HG02884 (cell line): ENCODE data around the gene LAMA3.

ENCODE experiments used
- ATAC-seq: cut with Tn5 transposase; IDR thresholded peaks from one replicate; pipeline ENCODE4 v1.9.1; 2021; ENCODE audit warnings: mild to moderate bottlenecking, moderate library complexity; ENCODE audit not compliant: unreplicated experiment

Gene LAMA3, protein sequence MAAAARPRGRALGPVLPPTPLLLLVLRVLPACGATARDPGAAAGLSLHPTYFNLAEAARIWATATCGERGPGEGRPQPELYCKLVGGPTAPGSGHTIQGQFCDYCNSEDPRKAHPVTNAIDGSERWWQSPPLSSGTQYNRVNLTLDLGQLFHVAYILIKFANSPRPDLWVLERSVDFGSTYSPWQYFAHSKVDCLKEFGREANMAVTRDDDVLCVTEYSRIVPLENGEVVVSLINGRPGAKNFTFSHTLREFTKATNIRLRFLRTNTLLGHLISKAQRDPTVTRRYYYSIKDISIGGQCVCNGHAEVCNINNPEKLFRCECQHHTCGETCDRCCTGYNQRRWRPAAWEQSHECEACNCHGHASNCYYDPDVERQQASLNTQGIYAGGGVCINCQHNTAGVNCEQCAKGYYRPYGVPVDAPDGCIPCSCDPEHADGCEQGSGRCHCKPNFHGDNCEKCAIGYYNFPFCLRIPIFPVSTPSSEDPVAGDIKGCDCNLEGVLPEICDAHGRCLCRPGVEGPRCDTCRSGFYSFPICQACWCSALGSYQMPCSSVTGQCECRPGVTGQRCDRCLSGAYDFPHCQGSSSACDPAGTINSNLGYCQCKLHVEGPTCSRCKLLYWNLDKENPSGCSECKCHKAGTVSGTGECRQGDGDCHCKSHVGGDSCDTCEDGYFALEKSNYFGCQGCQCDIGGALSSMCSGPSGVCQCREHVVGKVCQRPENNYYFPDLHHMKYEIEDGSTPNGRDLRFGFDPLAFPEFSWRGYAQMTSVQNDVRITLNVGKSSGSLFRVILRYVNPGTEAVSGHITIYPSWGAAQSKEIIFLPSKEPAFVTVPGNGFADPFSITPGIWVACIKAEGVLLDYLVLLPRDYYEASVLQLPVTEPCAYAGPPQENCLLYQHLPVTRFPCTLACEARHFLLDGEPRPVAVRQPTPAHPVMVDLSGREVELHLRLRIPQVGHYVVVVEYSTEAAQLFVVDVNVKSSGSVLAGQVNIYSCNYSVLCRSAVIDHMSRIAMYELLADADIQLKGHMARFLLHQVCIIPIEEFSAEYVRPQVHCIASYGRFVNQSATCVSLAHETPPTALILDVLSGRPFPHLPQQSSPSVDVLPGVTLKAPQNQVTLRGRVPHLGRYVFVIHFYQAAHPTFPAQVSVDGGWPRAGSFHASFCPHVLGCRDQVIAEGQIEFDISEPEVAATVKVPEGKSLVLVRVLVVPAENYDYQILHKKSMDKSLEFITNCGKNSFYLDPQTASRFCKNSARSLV (N-terminal part only)

DNA sequence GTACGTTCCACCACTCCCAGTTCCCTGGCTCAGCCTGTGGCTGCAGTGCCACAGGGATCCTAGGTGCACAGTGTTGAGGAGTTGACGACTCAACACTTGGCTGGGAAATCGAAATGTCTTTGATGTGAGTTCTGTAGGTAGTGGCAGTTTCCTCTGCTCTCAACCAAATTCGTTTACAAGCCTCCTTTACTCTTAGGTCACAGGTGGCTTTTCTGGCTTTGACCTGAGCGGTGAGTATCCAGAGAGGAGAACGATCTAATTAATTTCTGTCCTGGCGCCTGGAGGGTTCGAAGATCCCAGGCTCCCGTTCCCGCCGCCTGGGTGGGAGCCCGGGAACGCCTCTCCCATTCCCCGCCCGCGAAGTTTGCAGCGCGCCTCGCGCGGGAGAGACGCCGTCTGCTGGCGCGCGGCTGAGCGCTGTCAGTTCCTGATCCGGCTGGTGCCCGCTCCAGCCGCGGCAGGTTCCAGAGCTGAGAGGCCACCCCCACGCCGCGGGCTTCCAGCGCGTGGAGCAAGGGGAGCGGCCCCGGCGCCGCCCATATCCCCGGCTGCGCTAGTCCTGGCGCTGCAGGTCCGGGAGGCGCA is at the start of gene LAMA3:
TSS of gene LAMA3 (plus strand) at position 423 of the 585 bp plus-strand sequence. CDS start 231 bp downstream, outside the sequence.
- no peak for ATAC-seq

DNA sequence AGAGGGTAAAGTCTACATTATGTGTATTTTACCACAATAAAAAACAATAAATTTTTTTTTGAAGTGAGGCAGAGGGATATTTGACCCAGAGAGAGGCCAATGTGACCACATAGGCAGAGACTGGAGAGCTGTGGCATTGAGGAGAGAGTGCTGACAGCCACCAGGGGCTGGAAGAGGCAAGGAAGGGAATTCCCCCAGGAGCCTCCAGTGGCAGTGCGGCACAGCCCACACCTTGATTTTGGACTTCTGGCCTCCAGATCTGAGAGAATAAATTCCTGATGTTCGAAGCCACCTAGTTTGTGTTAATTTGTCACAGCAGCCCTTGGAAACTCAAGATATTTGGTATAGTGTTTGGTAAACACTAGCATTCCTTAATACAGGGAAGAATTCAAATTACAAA is 49.2 kb upstream of the LAMA3 start:
- no peak for ATAC-seq

DNA sequence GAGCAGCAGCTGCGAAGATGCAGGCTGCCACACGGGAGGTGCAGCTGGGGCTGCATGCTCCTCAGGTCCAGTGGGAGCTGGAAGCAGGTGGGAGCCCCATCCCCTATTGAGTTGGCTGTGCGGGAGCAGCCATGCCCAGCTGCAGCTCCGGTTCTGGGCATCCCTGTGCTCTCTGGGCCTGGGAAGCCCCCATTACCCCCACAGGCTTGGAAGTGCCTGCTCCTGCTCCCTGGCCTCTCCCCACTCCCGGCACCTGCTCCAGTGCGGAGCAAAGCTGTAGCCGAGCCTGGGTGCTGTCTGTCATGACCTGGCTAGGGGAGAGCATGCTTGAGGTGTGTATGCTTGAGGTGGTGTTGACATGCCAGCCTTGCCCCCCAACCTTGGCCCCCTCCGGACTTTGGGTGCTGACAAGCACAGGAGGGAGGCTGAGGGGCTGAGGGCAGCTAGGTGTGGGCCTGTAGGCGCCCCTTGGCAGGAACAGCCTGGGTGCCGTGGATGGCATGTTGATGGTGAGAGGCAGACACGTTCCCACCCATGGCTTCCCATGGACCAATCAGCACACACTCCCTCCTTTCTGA is 48.0 kb upstream of the LAMA3 start:
- ATAC-seq = no peak

DNA sequence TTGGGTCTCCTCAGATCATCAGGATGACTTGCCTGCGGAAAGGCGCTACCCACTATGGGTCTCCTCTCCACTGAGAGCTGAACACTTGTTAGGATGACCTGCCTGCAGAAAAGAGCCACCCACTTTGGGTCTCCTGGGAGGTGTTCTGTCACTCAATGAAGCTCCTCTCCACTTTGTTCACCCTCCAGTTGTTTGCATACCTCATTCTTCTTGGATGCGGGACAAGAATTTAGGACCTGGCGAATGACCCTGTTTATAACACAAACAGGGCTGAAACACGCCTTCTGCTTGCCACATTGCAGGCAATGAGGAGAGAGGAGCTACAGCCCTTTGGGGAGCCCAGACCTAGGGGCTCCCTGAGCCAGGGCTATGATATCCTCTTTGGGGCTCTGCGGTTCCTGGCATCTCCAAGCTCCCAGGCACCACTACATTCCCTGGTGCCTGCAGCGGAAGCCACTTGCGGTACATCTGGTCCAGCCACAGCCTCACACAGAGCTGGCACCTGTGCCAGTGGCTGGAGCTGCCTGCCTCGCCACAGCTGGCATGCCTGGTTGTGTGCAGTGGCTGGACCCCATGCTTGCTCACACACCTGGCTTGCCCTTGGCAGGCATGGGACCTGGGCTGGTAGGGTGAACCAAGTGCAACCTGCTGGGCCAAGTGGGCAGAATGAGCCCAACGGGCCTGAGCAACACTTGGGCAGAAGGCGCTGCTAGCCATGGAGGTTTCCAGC is 47.2 kb upstream of the LAMA3 start:
- ATAC-seq = no peak

DNA sequence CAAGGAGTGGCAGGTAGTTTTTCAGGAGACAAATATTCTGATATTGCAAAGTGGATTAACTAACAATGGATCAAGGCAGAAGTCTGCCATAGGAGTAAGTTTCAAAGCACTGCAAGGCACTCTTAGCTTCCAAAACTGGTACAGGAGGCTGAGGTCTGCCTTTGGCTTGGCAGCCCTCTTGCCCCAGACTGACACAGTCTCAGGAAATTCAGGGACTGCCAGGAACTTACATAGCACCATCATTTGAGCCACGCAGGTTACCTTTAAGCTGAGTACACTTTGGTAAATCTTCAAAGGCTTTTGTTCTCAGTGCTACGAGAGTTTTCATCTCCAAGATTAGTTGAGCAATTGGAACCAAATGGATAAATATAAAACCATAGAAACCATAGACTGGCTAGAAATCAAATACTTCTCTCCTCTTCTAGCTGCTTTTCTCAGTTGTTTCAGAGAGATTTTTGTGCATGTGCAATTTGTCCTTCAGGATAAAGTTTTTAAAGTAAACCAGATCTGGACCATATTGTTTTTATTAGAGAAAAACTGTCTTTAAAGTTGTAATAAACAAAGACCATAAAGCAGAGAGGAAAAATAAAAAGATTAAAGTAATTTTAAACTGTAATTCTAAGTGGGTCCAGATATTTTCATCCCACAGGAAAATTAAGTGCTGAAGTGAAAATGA is 45.3 kb upstream of the LAMA3 start:
- no peak for ATAC-seq

DNA sequence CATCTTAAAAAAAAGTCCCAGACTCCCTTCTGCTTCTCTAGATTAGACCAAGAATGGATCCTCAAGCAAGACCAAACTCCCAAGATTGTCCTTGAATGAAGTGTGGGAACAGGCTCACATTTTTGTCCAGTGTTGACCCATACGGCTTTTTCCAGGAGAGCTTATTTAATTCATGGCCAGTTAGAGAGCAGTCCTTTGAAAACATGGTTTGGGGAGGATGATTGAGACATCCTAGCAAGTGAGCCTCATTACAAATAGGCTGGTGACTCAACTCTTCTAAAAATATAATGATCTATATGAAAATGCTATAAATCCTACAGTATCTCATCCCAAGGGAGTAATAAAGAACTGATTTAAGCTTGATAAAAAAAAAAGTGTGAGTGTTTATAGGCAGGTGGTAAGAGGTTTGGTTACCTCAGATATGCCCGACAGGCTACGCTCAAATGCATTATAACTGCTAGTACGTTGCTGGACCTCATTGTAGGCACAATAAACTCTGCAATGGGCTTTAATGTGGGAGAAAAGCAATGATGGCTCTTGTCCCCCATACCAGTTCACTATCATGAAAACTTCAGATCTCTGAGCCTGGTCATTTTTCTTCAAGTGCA is 43.6 kb upstream of the LAMA3 start:
- no peak for ATAC-seq

DNA sequence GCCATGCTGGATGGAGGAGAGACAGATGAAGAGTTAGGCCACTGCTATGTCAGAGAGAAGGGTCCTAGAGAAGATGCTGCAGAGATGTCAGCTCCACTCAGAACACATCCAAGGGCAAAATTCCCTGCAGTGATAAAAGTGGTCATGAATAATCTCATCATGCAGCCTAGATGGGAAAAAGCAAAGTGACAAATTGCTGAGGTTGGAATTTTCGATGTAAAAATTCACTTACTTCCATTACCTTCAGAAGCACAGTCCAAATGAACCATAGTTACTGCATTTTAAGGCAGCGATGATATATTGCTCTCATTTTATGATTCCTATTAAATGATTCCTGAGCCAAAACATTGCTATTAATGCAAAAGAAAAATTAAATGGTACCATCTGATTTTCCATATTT is 43.0 kb upstream of the LAMA3 start:
- ATAC-seq = no peak

DNA sequence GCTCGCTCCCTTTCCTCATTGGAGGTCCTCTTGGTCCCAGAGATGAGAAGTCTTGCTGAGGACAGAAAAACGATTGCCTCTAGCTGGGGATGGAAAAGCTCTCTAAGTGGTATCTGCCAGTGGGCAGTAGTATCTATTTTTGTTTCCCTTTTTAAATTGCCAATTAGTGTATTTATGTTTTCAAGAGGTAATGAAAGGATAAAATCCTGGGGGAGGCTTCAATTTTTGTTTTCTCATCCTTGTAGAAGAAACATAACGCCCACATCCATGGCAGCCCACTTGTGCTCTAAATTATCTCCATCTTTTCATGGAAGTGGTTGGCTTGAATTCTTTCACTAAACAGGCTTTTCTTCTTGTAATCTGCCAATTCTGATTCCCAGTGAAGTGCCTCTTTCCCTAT is 40.8 kb upstream of the LAMA3 start:
- no peak for ATAC-seq

DNA sequence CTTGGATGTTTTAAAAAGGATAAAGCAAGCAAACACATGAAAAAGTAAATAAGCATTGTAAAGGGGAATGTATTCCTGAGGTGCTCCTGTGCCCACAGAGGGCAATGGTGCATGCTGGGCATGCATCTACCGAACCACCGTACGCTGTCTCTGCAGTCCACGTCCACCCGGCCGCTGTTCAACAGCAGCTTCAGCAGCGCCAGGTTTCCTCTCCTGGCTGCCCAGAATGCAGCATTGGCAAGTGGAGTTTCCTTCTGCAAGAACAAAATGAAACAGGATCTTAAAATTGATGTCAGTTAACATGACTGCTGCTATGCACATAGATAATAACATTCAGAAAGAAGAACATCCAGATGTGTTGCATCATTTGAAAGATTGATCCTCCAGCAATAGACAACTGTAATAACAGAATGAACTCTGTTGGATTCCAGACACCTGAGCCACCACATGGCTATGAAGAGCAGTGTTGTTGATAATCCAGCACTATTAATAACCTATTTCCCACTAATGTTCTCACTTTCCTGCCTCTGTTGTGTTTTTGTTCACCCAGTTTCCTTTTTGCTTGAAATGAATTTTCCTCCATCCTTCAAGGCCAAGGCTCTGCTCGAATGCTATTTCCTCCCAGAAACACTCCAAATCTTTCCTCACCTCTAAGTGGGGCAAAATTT is 40.2 kb upstream of the LAMA3 start:
- ATAC-seq = no peak

DNA sequence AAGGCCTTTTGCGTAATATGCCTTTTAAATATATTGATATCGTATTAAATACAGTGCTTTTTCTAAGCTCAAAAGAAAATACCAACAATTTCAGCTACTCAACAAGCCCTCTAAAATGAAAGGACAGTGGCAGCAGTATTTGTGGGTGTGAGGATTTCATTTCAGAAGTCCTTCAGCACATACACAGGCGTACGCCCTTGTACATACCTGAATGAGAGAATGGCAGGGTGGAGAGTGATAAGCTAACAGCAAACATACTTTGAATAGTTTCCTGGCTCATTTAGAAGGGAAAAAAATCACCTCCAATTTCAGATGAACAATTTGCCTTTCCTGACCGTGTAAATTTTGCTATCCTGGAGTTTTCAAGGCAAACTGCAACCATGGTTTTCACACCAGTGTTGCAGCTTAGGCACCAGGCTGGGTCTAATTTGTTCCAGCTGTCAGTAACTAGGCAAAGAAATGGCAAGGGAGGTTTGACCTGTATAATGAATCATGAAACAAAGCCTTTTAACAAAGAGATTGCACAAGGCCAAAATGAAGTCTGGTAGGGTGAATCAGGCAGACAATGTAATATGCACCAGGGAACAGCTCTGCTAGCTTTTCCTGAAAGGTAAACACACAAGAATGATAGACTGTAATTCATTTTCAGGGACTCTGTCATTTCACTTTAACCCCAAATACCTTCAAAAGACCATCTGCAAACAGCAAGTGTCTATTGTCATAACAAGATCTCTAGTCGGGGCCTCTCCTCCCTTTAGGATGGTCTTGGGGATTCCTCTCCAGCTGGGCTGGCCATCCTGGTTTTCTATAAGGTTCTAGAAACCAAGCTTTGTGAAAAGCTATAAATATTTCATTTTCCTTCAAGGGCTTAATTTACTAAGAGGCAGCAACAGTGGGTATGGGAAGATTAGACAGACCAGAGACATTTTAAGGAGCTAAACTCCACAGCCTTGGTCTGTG is 38.0 kb upstream of the LAMA3 start:
- no peak for ATAC-seq

DNA sequence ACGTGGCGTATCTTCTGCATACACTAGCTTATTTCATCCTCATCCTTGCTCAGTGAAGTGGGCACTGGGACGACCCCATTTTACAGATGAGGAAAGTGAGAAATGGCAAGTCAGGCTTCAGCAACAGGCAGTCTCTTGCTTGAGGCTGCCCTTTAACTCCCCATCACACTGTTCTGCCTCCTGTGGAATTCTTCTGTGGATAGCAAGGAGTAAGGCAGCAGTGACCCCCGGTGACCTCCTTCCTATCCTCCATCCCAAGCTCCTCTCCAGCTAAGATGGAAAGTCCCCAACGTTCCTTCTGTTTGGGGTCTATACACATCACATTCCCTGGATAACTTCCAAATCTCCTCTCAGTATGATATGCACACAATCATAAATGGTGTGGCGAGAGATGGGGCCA is 37.0 kb upstream of the LAMA3 start:
- no peak for ATAC-seq

DNA sequence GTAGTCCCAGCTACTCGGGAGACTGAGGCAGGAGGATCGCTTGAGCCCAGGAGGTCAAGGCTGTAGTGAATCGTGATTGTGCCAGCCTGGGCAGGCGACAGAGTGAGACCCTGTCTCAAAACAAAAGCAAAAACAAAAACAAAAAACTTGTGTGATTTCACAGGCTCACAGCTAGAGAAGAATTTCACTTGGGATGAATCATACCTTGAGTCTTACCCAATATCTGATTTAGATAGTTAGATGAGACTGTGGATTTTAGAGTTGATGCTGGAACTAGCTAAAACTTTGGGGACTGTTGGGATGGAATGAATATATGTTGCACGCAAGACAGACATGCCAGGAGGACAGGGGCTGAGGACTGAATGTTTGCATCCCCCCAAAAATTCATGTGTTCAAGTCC is 31.0 kb upstream of the LAMA3 start:
- no peak for ATAC-seq

DNA sequence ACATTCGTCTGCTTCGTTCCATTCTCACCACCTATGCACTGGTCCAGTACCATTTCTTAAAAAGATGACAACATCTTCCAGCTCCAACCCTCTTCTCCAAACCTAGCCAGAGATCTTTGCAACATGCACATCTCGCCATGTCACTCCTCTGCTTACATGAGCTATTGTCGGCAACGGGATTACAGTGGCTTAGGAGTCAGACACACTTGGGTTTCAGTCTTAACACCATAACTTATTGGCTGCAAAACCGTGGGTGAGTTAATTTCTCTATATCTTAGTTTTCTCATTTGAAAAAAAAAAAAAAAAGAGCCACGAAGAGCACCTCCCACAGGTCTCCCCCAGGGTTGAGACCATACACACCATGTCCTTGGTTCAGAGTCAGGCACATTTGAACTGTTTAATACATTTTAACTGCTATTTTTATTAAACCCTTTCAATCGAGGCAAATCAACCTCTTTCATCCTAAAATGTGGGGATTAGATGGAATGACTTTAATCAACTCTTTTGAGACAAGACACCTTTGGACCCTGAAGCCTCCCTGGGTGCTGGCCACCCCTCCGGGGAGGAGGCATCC is 27.4 kb upstream of the LAMA3 start:
- no peak for ATAC-seq

DNA sequence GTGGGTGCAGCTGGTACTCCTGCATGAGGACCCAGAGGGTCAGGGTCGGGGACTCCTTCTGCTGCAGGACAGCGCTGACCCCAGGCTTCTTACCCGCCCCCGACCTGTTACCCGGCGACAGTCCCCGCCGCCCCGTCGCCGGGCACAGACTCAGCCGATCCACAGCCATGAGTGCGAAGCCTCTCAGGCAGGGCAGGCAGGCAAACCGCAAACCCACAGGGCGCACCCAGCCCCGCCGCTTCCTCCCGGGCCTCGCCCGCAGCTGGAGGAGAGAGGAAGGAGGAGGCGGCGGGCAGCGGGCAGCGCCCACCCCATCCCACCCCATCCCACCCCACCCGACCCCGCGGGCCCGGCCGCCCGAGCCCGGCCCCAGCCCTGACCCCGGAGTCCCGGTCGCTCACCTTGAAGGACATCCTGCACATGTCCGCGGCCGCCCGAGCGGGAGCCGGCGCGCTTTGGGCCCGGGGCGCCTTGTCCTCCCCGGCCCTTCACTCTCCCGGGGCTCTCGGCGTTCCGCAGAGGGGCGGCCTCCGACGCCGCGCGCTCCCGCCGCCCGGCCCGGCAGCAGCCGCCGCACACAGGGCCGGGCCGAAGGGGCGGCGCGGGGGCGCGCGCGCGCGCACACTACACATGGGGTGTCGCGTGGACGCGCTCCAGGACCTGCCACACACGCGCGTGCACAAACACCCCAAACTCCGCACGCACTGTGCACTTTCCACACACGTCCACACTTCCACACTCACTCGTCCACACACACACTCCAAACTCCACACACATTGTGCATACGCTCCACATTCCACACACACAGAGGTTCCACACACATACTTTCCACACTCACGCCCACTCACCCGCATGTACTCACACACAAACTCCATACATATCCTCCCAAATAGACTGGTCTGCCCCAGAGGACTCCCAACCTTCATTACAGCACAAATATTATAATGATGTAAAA is 26.7 kb upstream of the LAMA3 start, which contains the start of gene ANKRD29:
TSS of gene ANKRD29 (minus strand) at position 603 of the 955 bp plus-strand sequence. CDS start at position 422, 181 bp downstream.
- ATAC-seq = no peak

DNA sequence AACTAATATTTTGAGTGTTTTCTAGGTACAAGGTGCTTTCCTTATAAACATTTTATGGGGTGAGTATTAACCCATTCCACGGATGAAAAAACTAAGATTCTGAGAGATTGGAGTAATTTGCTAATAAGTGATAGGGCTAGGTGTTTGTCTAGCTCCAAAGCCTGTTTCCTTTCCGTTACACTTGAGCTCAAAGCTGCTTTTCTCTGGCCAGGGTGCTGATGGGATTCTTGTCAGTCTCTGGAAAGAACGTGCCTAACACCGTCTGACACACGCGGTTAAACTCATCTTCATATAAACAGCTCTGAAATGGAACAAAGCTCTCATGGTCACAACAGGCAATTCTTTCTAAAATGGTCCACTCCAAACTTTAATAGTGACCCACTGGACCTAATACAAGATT is 24.6 kb upstream of the LAMA3 start:
- ATAC-seq = no peak

DNA sequence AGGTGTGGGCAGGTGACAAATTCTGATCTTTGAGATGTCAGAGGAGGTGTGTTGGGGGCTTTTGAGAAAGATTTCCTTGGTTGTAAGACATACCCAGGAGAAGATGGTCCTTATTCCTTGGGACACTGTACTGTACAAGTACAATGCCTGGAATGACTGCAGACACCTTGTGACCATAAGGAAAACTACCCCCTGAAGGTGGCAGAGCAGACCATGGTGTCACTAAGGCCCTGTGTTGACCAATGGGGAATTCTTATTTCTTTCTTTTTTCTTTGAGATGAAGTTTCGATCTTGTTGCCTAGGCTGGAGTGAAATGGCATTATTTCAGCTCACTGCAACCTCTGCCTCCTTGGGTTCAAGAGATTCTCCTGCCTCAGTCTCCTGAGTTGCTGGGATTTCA is 22.1 kb upstream of the LAMA3 start:
- no peak for ATAC-seq
